Erythroblast (primary cell): ENCODE results near the gene SLC35B2.

Experiments used
- GATA1 ChIP-seq: IDR thresholded peaks from 2 replicates; pipeline ENCODE4 v1.6.1; 2011; ENCODE audit warnings: low read depth, mild to moderate bottlenecking, control low read depth, low read length, moderate library complexity
- POLR2A ChIP-seq: IDR thresholded peaks from 2 replicates; pipeline ENCODE4 v1.6.1; 2011; ENCODE audit warnings: mild to moderate bottlenecking, low read length

DNA sequence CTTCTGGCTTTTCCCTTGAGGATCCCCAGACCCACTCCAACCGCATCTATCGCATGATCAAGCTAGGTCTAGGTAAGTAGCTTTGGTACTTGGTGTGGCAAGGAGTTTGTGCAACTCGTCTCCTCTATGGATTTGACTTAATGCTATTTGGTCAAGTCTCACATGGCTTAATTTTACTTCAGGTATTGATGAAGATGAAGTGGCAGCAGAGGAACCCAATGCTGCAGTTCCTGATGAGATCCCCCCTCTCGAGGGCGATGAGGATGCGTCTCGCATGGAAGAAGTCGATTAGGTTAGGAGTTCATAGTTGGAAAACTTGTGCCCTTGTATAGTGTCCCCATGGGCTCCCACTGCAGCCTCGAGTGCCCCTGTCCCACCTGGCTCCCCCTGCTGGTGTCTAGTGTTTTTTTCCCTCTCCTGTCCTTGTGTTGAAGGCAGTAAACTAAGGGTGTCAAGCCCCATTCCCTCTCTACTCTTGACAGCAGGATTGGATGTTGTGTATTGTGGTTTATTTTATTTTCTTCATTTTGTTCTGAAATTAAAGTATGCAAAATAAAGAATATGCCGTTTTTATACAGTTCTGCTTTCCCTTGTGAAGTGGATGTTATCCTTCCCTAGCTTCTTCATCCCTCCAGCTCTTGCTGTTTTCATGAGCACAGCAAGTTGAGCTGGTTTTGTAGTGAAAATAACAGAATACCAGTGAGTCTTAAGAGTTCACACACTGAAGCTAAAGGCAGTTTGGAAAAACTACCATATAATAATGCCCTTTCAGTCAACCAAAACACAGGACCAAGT lies 3.8 kb downstream of the SLC35B2 start:
- TF ChIP-seq POLR2A (no peak), GATA1 (no peak)
